Liver (tissue), 3 donors: Measurements from ENCODE around the gene STOM.
A peak's percentile ranks its signal among the peaks of the same experiment; 100 is the strongest.

Experiments
- ATF3 ChIP-seq: IDR thresholded peaks from 2 replicates; pipeline ENCODE4 v1.6.1; 2016; ENCODE audit warnings: antibody characterized with exemption
- CTCF ChIP-seq: fragments of 150-350 bp; IDR thresholded peaks from 2 replicates; pipeline ENCODE4 v1.5.1; 2017; ENCODE audit warnings: improper control_type of control experiment, low read depth, low read length; ENCODE audit not compliant: missing input control
- EGR1 ChIP-seq, 2 donors: IDR thresholded peaks; 2 replicates each; pipeline ENCODE4 v1.6.1; 2016 to 2018; ENCODE audit warnings: antibody characterized with exemption in 2 of 2, low read depth in 2 of 2
- FOXA1 ChIP-seq: IDR thresholded peaks from 2 replicates; pipeline ENCODE4 v1.6.1; 2016; ENCODE audit warnings: antibody characterized with exemption
- GABPA ChIP-seq, 2 donors: IDR thresholded peaks in 1 of 2; conservative IDR thresholded peaks in 1 of 2; 2 replicates each; pipeline ENCODE4 v1.6.1; 2016; ENCODE audit warnings: antibody characterized with exemption in 2 of 2, mild to moderate bottlenecking in 1 of 2, moderate library complexity in 1 of 2
- HNF4A ChIP-seq, 2 donors: conservative IDR thresholded peaks; 2 replicates each; pipeline ENCODE4 v1.6.1; 2016; ENCODE audit warnings: antibody characterized with exemption in 2 of 2, mild to moderate bottlenecking in 2 of 2
- JUND ChIP-seq, 2 donors: IDR thresholded peaks; 2 replicates each; pipeline ENCODE4 v1.6.1; 2016; ENCODE audit warnings: antibody characterized with exemption in 2 of 2
- MAX ChIP-seq: IDR thresholded peaks from 2 replicates; pipeline ENCODE4 v1.6.1; 2016; ENCODE audit warnings: antibody characterized with exemption
- NR2F2 ChIP-seq: IDR thresholded peaks from 2 replicates; pipeline ENCODE4 v1.6.1; 2016; ENCODE audit warnings: antibody characterized with exemption
- RAD21 ChIP-seq, 2 donors: IDR thresholded peaks; 2 replicates each; pipeline ENCODE4 v1.6.1; 2016; ENCODE audit warnings: antibody characterized with exemption in 2 of 2, mild to moderate bottlenecking in 2 of 2
- SP1 ChIP-seq: IDR thresholded peaks from 2 replicates; pipeline ENCODE4 v1.6.1; 2018; ENCODE audit warnings: antibody characterized with exemption, mild to moderate bottlenecking
- TAF1 ChIP-seq: conservative IDR thresholded peaks from 2 replicates; pipeline ENCODE4 v1.6.1; 2016; ENCODE audit warnings: antibody characterized with exemption, mild to moderate bottlenecking
- ZBTB33 ChIP-seq: IDR thresholded peaks from 2 replicates; pipeline ENCODE4 v1.6.1; 2016; ENCODE audit warnings: antibody characterized with exemption
- TF ChIP-seq, protein P1 (sequence below): IDR thresholded peaks from 2 replicates; pipeline ENCODE4 v1.6.1; 2016; ENCODE audit warnings: antibody characterized with exemption, mild to moderate bottlenecking
- donor health status: healthy.
- donor health status: healthy.

- TF ChIP-seq ZBTB33 (no peak), CTCF (no peak), MAX (no peak), TAF1 (no peak), SP1 (no peak), RAD21 (IDR thresholded peaks at IDR 0.05) (peak in 1 of 2 donors; percentile 25), GABPA (IDR thresholded peaks at IDR 0.05 in 1 of 2, conservative IDR thresholded peaks at IDR 0.05 in 1 of 2) (no peak), FOXA1 (no peak), ATF3 (no peak), NR2F2 (no peak), JUND (IDR thresholded peaks at IDR 0.05) (no peak), EGR1 (IDR thresholded peaks at IDR 0.05; ENCODE audit: low read depth in 2 of 2) (no peak), HNF4A (conservative IDR thresholded peaks at IDR 0.05) (no peak)
- TF ChIP-seq, protein P1, sequence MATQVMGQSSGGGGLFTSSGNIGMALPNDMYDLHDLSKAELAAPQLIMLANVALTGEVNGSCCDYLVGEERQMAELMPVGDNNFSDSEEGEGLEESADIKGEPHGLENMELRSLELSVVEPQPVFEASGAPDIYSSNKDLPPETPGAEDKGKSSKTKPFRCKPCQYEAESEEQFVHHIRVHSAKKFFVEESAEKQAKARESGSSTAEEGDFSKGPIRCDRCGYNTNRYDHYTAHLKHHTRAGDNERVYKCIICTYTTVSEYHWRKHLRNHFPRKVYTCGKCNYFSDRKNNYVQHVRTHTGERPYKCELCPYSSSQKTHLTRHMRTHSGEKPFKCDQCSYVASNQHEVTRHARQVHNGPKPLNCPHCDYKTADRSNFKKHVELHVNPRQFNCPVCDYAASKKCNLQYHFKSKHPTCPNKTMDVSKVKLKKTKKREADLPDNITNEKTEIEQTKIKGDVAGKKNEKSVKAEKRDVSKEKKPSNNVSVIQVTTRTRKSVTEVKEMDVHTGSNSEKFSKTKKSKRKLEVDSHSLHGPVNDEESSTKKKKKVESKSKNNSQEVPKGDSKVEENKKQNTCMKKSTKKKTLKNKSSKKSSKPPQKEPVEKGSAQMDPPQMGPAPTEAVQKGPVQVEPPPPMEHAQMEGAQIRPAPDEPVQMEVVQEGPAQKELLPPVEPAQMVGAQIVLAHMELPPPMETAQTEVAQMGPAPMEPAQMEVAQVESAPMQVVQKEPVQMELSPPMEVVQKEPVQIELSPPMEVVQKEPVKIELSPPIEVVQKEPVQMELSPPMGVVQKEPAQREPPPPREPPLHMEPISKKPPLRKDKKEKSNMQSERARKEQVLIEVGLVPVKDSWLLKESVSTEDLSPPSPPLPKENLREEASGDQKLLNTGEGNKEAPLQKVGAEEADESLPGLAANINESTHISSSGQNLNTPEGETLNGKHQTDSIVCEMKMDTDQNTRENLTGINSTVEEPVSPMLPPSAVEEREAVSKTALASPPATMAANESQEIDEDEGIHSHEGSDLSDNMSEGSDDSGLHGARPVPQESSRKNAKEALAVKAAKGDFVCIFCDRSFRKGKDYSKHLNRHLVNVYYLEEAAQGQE: no peak
Observed at GRCh38 chr9:121325387-121325786, 44.7 kb downstream of the STOM start.
